ENCODE measurements around the gene DHDDS.
"Not testable (repeated sequence)": the region's sequence is repeated elsewhere in the genome, so short reads cannot be mapped to it uniquely, and the experiment has no call there.

DHDDS gene

DNA sequence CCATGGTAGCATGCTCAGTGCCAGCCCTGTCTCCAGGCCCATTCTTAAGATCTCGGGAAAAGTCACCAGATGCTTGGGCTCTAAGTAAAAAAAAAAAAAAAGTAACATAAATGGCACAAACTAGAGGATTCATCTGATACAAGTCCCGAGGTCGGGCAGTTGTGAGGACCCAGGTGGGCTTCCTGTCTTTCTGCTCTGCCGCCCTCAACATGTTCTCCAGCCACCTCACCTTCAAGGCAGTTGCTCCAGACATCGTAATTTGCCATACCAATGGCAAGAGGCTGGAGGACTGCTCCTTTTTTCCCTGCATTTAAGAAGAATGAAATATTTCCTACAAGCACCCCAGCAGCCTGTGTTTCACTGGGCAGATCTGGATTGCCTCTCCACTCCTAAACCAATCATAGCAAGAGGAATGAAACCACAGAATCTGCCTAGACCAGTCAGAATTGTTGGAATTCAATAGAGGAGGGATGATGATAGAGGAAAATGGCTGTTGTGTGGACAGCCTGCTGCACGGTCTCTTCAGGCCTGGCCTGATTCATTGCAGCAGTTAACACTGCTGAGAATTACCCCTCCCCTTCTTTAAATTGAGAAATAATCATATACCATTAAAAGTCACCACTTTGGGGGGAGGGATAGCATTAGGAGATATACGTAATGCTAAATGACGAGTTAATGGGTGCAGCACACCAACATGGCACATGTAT, 45.5 kb downstream of the DHDDS start:
- no peak for DNase-seq

- DNase-seq: no peak
These were observed 46.0 kb downstream of the DHDDS start for GRCh38 chr1:26478159-26478558.

DNA sequence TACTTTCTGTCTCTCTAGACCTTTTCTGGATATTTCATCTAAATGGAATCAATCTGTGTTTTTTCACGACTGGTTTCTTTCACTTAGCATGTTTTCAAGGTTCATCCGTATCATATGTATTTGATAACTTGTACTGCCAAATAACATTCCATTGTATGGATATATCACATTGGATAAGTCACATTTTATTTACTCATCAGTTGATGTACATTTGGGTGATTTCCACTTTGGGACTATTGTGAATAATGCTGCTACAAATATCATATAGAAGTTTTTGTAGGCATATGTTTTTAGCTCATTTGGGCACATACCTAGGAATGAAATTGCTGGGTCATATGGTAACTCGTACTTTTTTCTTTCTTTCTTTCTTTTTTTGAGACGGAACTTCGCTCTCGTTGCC, 46.9 kb downstream of the DHDDS start:
- DNase-seq: no peak

DNA sequence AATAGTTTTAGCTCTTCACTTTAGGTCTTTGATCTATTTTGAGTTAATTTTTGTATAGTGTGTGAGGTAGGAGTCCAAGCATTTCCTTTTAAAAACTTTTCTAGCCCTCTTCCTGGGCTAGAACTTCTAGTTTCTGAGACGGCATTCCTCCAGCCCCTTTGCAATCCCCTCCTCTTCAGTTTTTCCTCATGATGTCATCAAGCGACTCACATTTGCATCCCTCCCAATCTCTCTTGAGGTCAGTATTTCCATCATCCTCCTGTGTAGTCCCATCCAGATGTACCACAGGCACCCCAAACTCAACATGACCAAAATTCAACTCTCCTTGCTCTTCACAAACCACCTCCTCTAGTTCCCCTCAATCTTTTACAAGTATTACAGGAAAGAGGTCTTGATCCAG, 50.8 kb downstream of the DHDDS start:
- DNase-seq: no peak

DNA sequence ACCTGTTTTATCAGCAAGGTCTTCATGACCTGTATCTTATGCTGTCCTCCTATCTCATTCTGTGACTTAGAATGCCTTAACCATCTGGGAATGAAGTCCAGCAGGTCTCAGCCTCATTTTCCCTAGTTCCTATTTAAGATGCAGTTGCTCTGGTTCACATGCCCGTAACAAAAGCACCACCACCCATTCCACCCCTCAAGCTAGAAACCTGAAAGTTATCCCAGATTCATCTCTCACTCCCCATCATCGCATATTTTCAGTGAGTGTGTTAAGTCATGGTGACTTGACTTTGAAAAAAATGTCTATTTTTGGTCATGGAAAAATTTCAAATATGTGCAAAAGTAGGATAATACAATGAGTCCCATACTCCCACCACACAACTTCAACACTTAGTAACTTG, 51.9 kb downstream of the DHDDS start:
- no peak for DNase-seq

DNA sequence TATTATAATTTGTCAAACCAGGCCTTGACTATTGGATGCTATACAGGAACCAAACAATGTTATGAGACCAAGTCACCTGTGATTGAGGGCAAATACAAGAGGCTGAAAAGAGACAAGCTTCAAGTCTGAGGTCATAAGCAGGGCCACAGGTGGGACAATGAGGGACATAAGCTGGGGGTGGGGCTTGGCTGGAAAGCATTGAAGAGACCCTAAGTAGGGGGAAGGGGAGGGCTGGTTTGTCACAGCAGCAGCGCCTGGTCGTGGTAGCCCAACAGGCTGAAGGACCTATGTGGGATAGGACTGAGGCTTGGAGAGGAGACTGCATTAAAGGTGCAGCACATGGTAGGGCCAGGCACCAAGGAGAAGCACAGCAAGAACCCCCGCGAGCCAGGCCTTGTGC, 58.0 kb downstream of the DHDDS start:
- no peak for DNase-seq

DNA sequence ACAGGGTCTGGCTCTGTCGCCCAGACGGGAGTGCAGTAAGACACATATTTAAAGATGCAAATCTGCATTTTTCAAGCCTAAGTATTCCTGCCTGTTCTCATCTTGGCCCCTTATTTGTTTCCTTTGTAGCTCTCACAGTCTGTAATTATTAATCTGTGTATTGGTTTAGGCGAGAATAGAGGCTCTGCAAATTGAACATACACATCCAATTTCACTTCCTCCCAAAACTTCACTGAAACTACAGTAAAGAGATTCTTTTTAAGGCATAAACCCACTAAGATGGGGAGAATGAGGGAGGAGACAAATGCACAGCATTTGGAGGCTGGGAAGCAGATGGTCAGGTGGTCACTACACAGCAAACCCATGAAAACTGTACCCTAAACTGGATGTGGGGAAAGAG, 61.1 kb downstream of the DHDDS start:
- no peak for DNase-seq

DNA sequence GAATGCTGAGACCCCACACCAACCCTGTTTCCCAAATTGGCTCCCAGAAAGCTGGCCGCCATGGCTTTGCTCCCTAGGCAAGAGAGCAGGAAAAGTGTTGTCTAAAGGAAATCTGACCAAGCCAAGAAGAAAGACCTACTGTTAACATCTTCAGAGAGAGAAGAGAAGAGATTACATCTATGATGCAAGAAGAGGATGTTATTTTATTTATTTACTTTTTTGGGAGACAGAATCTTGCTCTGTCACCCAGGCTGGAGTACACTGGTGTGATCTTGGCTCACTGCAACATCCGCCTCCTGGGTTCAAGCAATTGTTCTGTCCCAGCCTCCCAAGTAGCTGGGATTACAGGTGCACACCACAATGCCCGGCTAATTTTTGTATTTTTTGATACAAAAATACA, 61.8 kb downstream of the DHDDS start:
- DNase-seq: no peak

DNA sequence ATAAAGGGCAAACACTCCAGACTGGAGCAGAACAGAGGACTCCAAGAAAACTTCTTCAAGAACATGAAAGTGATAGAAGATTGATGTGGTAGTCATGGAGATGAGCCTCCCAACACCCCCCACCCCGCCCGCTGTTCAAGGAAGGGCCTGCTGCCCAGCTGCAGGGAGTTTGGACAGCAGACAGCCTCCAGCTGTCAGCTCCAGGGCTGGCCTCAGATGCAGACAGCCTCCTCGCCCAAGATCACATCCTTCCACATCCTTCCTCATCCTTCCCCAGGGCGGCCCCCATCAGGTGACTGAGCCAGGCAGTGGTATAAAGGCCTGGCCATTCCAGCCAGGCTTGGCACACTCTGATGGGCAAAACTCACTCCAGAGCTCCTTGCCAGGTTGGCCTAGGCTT, 64.7 kb downstream of the DHDDS start:
- DNase-seq: no peak

DNA sequence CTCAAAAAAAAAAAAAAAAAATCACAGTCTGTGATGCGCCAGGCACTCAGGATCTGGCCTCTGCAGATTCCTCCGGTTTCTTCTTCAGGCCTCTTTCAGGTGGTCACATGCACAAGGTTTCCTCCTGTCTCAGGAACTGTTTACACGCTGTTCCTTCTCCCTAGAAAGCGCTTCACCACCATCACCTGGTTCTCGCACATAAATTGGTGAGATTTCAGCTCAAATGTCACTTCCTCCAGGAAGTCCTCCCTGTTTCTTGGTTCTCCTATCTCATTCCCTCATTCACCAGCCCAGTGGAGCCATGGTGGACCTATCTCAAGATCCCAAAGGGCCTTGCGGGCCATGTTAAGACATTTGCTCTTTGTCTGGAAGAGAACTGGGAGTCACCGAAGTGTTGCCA, 66.8 kb downstream of the DHDDS start:
- DNase-seq: no peak

- peak; percentile 93 for DNase-seq
These were observed 68.5 kb downstream of the DHDDS start for GRCh38 chr1:26500488-26501175.

GRCh38 chr1:26510711-26511110, 78.6 kb downstream of the DHDDS start:
- not testable (repeated sequence) for DNase-seq

- DNase-seq: not testable (repeated sequence)
These were observed 83.7 kb downstream of the DHDDS start for GRCh38 chr1:26515836-26516235.

- no peak for DNase-seq
These were observed 85.1 kb downstream of the DHDDS start for GRCh38 chr1:26516987-26517765.

GRCh38 chr1:26517766-26518049, 85.6 kb downstream of the DHDDS start:
- DNase-seq: no peak

DNA sequence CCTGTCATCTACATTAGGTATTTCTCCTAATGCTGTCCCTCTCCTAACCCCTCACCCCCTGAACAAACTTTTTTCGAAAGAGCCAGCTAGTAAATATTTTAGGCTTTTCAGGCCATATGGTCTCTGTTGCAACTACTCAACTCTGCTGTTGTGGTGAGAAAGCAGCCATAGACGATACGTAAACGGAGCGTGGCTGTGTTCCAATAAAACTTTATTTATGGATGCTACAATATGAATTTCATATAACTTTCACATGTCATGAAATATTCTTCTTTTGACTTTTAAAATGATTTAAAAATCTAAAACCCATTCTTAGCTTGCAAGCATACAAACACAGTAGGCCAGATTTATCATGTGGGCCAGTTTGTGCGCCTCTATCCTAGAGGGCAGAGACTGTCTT, 86.2 kb downstream of the DHDDS start:
- DNase-seq: no peak

- no peak for DNase-seq
These were observed 88.2 kb downstream of the DHDDS start for GRCh38 chr1:26520339-26520738.
